HL-60 (cell line): Measurements from ENCODE around the gene POU1F1.

Experiments used
- CTCF ChIP-seq: IDR thresholded peaks from one replicate; pipeline ENCODE4 v1.5.1; 2011; ENCODE audit warnings: low read length, control low read depth, inconsistent platforms; ENCODE audit not compliant: insufficient read depth
- GABPA ChIP-seq: IDR thresholded peaks from 2 replicates; pipeline ENCODE4 v1.6.1; 2012; ENCODE audit warnings: low read depth
- POLR2AphosphoS5 ChIP-seq: IDR thresholded peaks from 2 replicates; pipeline ENCODE4 v1.6.1; 2012; ENCODE audit warnings: low read depth
- REST ChIP-seq: IDR thresholded peaks from 2 replicates; pipeline ENCODE4 v1.6.1; 2012; ENCODE audit warnings: low read depth; ENCODE audit not compliant: insufficient replicate concordance

GRCh38 chr3:87229113-87229512 lies 47.3 kb downstream of the POU1F1 start:
- TF ChIP-seq CTCF (no peak), GABPA (no peak), REST (no peak), POLR2AphosphoS5 (no peak)
